HepG2 (cell line): ENCODE data around the gene KDM4B. TPM values are rescaled to one million over a fixed set of nuclear protein-coding genes. Genes with fewer than 3 reads are reported as not detected.

Source experiments
- ATAC-seq: fragments of 200-7000 bp; cut with Tn5 transposase; 3 replicates; pipeline ENCODE4 v1.9.1; 2020; ENCODE audit warnings: mild to moderate bottlenecking, moderate library complexity
- BruUV-seq: library from RNA; stranded (reverse); fragments of 400-500 nt; replicated peaks from 2 replicates; lab custom pipeline; 2021; lab: Mats Ljungman, UMichigan
- CTCF ChIA-PET: fragments of 300-600 bp; formaldehyde crosslinking; extraction: SDS; loops from one replicate; lab custom pipeline; 2021; ENCODE audit warnings: low total read pairs, inconsistent platforms, low intra/inter-chr PET ratio; lab: Yijun Ruan, JAX
- POLR2A ChIA-PET: fragments of 350-600 bp; sonication (Branson Sonifier 250); formaldehyde crosslinking; loops from one replicate; lab custom pipeline; 2020; ENCODE audit warnings: antibody characterized with exemption, inconsistent platforms; lab: Yijun Ruan, JAX
- DNase-seq: peaks from one replicate; pipeline ENCODE4 v3.0.0-alpha.2; 2015; ENCODE audit warnings: low spot score
- FAIRE-seq: peaks from 3 replicates; lab custom pipeline; 2011; peaks lifted over from hg19 to GRCh38; lab: Jason Lieb, UNC
- H2AFZ ChIP-seq: one replicate; pipeline ENCODE4 v1.6.1; 2011; ENCODE audit warnings: low read length, inconsistent platforms
- H3K27ac ChIP-seq: fragments of 300-600 bp; 3 replicates; pipeline ENCODE4 v1.8.0; 2011; ENCODE audit warnings: mixed run types, mild to moderate bottlenecking, mixed read lengths, low read length, inconsistent platforms; ENCODE audit not compliant: insufficient read depth; ENCODE audit errors: extremely low read length
- H3K27me3 ChIP-seq, 2 experiments: fragments of 200-600 bp in 1 of 2; 2 replicates in 1 of 2; 3 replicates in 1 of 2; pipeline versions ENCODE4 v1.6.0 to v1.8.0; 2011; ENCODE audit warnings: low read length in 2 of 2, mild to moderate bottlenecking in 2 of 2, moderate library complexity in 2 of 2, inconsistent platforms in 1 of 2; ENCODE audit not compliant: insufficient read depth in 2 of 2, control insufficient read depth in 1 of 2
- H3K36me3 ChIP-seq, 2 experiments: fragments of 200-600 bp in 1 of 2; replicated peaks in 1 of 2; 2 replicates in 1 of 2; 3 replicates in 1 of 2; pipeline versions ENCODE4 v1.5.1 to v1.8.0; 2011; ENCODE audit warnings: low read length in 2 of 2, inconsistent platforms in 1 of 2; ENCODE audit not compliant: insufficient read depth in 2 of 2, control insufficient read depth in 1 of 2
- H3K4me1 ChIP-seq: 2 replicates; pipeline ENCODE4 v1.5.1; 2012; ENCODE audit warnings: low read length, inconsistent platforms; ENCODE audit not compliant: insufficient read depth
- H3K4me2 ChIP-seq: 2 replicates; pipeline ENCODE4 v1.6.0; 2011; ENCODE audit warnings: low read depth, low read length, inconsistent platforms
- H3K4me3 ChIP-seq, 3 experiments: fragments of 200-600 bp in 1 of 3; sonication (generic), shearing (Covaris generic) in 1 of 3; replicated peaks in 1 of 3; 2 replicates each; pipeline ENCODE4 v1.5.1; 2011 to 2016; ENCODE audit warnings: low read length in 3 of 3, inconsistent platforms in 2 of 3, low read depth in 2 of 3, mild to moderate bottlenecking in 2 of 3, control low read depth in 1 of 3, mixed read lengths in 1 of 3; ENCODE audit not compliant: insufficient read depth in 1 of 3
- H3K79me2 ChIP-seq: one replicate; pipeline ENCODE4 v1.6.1; 2011; ENCODE audit warnings: low read length, inconsistent platforms; ENCODE audit not compliant: insufficient read depth
- H3K9ac ChIP-seq: 2 replicates; pipeline ENCODE4 v1.6.0; 2011; ENCODE audit warnings: mild to moderate bottlenecking, low read depth, low read length, inconsistent platforms; ENCODE audit not compliant: insufficient read depth
- H3K9me3 ChIP-seq: 2 replicates; pipeline ENCODE4 v1.5.1; 2012; ENCODE audit warnings: mild to moderate bottlenecking, low read length
- H4K20me1 ChIP-seq: 2 replicates; pipeline ENCODE4 v1.6.0; 2011; ENCODE audit warnings: inconsistent platforms, mild to moderate bottlenecking, low read length, moderate library complexity; ENCODE audit not compliant: insufficient read depth
- BRCA1 ChIP-seq: sonication (generic); formaldehyde crosslinking; IDR thresholded peaks from 2 replicates; pipeline ENCODE4 v1.4.0; 2020; ENCODE audit warnings: missing genetic modification reagents
- FOXK2 ChIP-seq: fragments of 450-650 bp; IDR thresholded peaks from 2 replicates; pipeline ENCODE4 v1.6.1; 2016
- ISX ChIP-seq: sonication (generic); formaldehyde crosslinking; conservative IDR thresholded peaks from 2 replicates; pipeline ENCODE4 v1.5.0; 2020; ENCODE audit warnings: missing genetic modification reagents
- KAT8 ChIP-seq: IDR thresholded peaks from 2 replicates; pipeline ENCODE4 v1.6.1; 2016; ENCODE audit warnings: missing genetic modification reagents, missing compliant biosample characterization
- KLF16 ChIP-seq, 2 experiments: sonication (generic) in 1 of 2; formaldehyde crosslinking in 1 of 2; IDR thresholded peaks; 2 replicates each; pipeline versions ENCODE4 v1.6.1 to v1.8.0; 2016 to 2023; ENCODE audit warnings: missing genetic modification reagents in 2 of 2, missing compliant biosample characterization in 1 of 2
- PCBP2 ChIP-seq: fragments of 200-400 bp; formaldehyde crosslinking; optimal IDR thresholded peaks from 2 replicates; pipeline ENCODE3; 2018; ENCODE audit warnings: low read length, low read depth; ENCODE audit not compliant: poor library complexity, severe bottlenecking
- RBM39 ChIP-seq: fragments of 200-400 bp; formaldehyde crosslinking; IDR thresholded peaks from one replicate; pipeline ENCODE4 v1.6.1; 2018; ENCODE audit warnings: antibody characterized with exemption, mild to moderate bottlenecking, low read depth, low read length; ENCODE audit not compliant: poor library complexity, severe bottlenecking
- RERE ChIP-seq: IDR thresholded peaks from 2 replicates; pipeline ENCODE4 v1.6.1; 2016; ENCODE audit warnings: low read depth, missing genetic modification reagents, missing compliant biosample characterization
- RFX1 ChIP-seq: fragments of 450-650 bp; IDR thresholded peaks from 2 replicates; pipeline ENCODE4 v1.6.1; 2017
- ZKSCAN8 ChIP-seq: IDR thresholded peaks from 2 replicates; pipeline ENCODE4 v1.6.1; 2016; ENCODE audit warnings: borderline replicate concordance, missing genetic modification reagents, missing compliant biosample characterization
- ZNF33B ChIP-seq: sonication (generic); formaldehyde crosslinking; IDR thresholded peaks from 2 replicates; pipeline ENCODE4 v1.5.1; 2020; ENCODE audit warnings: mild to moderate bottlenecking, missing genetic modification reagents
- WGBS: methylation state at CpG from one replicate; pipeline ENCODE4 v1.1.6; 2017; ENCODE audit warnings: low lambda C conversion rate; 5-methylcytosine and 5-hydroxymethylcytosine counted together
- in situ Hi-C: cut with HindIII; loops from 2 replicates; pipeline ENCODE4 v1.10.0; 2017; ENCODE audit warnings: low pct_unique_long_range_greater_than_20kb; ENCODE audit not compliant: extremely low pct_ligation_motif_present
- intact Hi-C: fragments of 100-400 bp; cut with micrococcal nuclease; formaldehyde crosslinking; loops from one replicate; pipeline ENCODE4 v1.10.0; 2022; ENCODE audit not compliant: unreplicated experiment
- polyA plus RNA-seq, 8 experiments: library from polyadenylated mRNA; depleted of rRNA in 3 of 8; stranded (reverse) in 7 of 8; unstranded in 1 of 8; fragments of >200 nt; fragmentation: Illumina TruSeq in 4 of 8; extraction: Trizol in 4 of 8; gene quantifications; 2 replicates each; pipeline versions ENCODE4 v1.2.1 to v1.2.3, GENCODE V29; 2011 to 2016; ENCODE audit warnings: low read depth in 4 of 8, missing spikeins in 1 of 8, mixed read lengths in 1 of 8; ENCODE audit not compliant: insufficient read depth in 1 of 8
- total RNA-seq, 5 experiments: library from RNA; depleted of rRNA; stranded (reverse); fragments of >200 nt; fragmentation: Illumina TruSeq; extraction: Trizol; gene quantifications; 2 replicates each; pipeline ENCODE4 v1.2.3, GENCODE V29; 2016; ENCODE audit warnings: low read depth in 1 of 5
- TF ChIP-seq, protein P1 (sequence below): sonication (generic); formaldehyde crosslinking; IDR thresholded peaks from 2 replicates; pipeline ENCODE4 v1.9.0; 2021; ENCODE audit warnings: missing genetic modification reagents, mild to moderate bottlenecking, borderline replicate concordance
- TF ChIP-seq, protein P2 (sequence below): sonication (generic); formaldehyde crosslinking; IDR thresholded peaks from 2 replicates; pipeline ENCODE4 v1.8.0; 2022; ENCODE audit warnings: mild to moderate bottlenecking, missing genetic modification reagents, moderate library complexity
- TF ChIP-seq, protein P3 (sequence below): sonication (generic); formaldehyde crosslinking; IDR thresholded peaks from 2 replicates; pipeline ENCODE4 v1.4.0; 2020; ENCODE audit warnings: low read depth, mild to moderate bottlenecking, missing genetic modification reagents

KDM4B gene
- total and polyA plus RNA-seq, 2 of the 13 experiments (the other 11 are each of a cell fraction or from before 2014, with no cell fraction given): 4.9 to 14.6 TPM

- ATAC-seq (no peak), FAIRE-seq (no peak), DNase-seq (no peak)
- Histone ChIP-seq H3K4me2 (no peak overlapping the region), H4K20me1 (no peaks in the 10 kb centered on the region), H3K79me2 (no peaks in the 10 kb centered on the region), H3K9me3 (no peaks in the 10 kb centered on the region), H2AFZ (no peak overlapping the region), H3K27me3 (no peaks in the 10 kb centered on the region), H3K9ac (no peak overlapping the region), H3K4me1 (no peaks in the 10 kb centered on the region), H3K36me3 (peaks cover 22 to 44% of the 10 kb centered on the region in 2 experiments; a peak in 4 of 5 replicates), H3K27ac (no peak overlapping the region), H3K4me3 (no peak overlapping the region)
- in situ Hi-C loops (no loop called here), intact Hi-C loops (no loop called here)
- ChIA-PET POLR2A (no interaction called here), CTCF (no interaction called here)
- BruUV-seq: no TSS peak
- WGBS: 89% methylated on average over 4 of the region's 36 CpGs
- TF ChIP-seq KAT8 (CRISPR knock-in tag) (no peak), ZKSCAN8 (CRISPR knock-in tag) (no peak), RERE (CRISPR knock-in tag) (no peak), RFX1 (no peak), ISX (no peak), RBM39 (no peak), KLF16 (CRISPR knock-in tag; IDR thresholded peaks at IDR 0.05) (no peak), BRCA1 (CRISPR knock-in tag) (no peak), FOXK2 (no peak), PCBP2 (no peak), ZNF33B (no peak)
- TF ChIP-seq, protein P1, sequence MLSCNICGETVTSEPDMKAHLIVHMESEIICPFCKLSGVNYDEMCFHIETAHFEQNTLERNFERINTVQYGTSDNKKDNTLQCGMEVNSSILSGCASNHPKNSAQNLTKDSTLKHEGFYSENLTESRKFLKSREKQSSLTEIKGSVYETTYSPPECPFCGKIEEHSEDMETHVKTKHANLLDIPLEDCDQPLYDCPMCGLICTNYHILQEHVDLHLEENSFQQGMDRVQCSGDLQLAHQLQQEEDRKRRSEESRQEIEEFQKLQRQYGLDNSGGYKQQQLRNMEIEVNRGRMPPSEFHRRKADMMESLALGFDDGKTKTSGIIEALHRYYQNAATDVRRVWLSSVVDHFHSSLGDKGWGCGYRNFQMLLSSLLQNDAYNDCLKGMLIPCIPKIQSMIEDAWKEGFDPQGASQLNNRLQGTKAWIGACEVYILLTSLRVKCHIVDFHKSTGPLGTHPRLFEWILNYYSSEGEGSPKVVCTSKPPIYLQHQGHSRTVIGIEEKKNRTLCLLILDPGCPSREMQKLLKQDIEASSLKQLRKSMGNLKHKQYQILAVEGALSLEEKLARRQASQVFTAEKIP (CRISPR knock-in tag): no peak
- TF ChIP-seq, protein P2, sequence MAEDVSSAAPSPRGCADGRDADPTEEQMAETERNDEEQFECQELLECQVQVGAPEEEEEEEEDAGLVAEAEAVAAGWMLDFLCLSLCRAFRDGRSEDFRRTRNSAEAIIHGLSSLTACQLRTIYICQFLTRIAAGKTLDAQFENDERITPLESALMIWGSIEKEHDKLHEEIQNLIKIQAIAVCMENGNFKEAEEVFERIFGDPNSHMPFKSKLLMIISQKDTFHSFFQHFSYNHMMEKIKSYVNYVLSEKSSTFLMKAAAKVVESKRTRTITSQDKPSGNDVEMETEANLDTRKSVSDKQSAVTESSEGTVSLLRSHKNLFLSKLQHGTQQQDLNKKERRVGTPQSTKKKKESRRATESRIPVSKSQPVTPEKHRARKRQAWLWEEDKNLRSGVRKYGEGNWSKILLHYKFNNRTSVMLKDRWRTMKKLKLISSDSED: no peak
- TF ChIP-seq, protein P3, sequence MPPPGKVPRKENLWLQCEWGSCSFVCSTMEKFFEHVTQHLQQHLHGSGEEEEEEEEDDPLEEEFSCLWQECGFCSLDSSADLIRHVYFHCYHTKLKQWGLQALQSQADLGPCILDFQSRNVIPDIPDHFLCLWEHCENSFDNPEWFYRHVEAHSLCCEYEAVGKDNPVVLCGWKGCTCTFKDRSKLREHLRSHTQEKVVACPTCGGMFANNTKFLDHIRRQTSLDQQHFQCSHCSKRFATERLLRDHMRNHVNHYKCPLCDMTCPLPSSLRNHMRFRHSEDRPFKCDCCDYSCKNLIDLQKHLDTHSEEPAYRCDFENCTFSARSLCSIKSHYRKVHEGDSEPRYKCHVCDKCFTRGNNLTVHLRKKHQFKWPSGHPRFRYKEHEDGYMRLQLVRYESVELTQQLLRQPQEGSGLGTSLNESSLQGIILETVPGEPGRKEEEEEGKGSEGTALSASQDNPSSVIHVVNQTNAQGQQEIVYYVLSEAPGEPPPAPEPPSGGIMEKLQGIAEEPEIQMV: no peak
Measured at GRCh38 chr19:5141850-5142724, 173.2 kb downstream of the KDM4B start.
